Stomach (tissue), 4 donors: Measurements from ENCODE around the gene MET.

Source experiments
- CTCF ChIP-seq, 7 experiments: fragments of 450-650 bp in 4 of 7; fragments of 200-600 bp in 3 of 7; sonication (generic) in 3 of 7; IDR thresholded peaks; one replicate each; pipeline ENCODE4 v1.5.1; 2016 to 2019; ENCODE audit warnings: antibody characterized with exemption in 7 of 7, control low read depth in 2 of 7, mild to moderate bottlenecking in 1 of 7
- EP300 ChIP-seq: sonication (generic); formaldehyde crosslinking; IDR thresholded peaks from one replicate; pipeline ENCODE4 v1.6.1; 2017; ENCODE audit warnings: antibody characterized with exemption
- POLR2A ChIP-seq, 4 donors: fragments of 450-650 bp; IDR thresholded peaks; one replicate each; pipeline ENCODE4 v1.6.1; 2016; ENCODE audit warnings: antibody characterized with exemption in 4 of 4, control low read depth in 2 of 4, mild to moderate bottlenecking in 1 of 4, moderate library complexity in 1 of 4
- POLR2AphosphoS5 ChIP-seq, 3 donors: sonication (generic); formaldehyde crosslinking; IDR thresholded peaks; one replicate each; pipeline ENCODE4 v1.6.1; 2016; ENCODE audit warnings: antibody characterized with exemption in 3 of 3

GRCh38 chr7:116780521-116780920, 108.5 kb downstream of the MET start:
- TF ChIP-seq CTCF (IDR thresholded peaks at IDR 0.05) (no peak), POLR2A (IDR thresholded peaks at IDR 0.05) (no peak), POLR2AphosphoS5 (IDR thresholded peaks at IDR 0.05) (no peak), EP300 (no peak)
